ENCODE data around the gene COBL.

GRCh38 chr7:51060536-51060935, 256.1 kb downstream of the COBL start:
- TF ChIP-seq EZH2 (IDR thresholded peaks at IDR 0.05) = no peak
- TF ChIP-seq CTCF (IDR thresholded peaks at IDR 0.05) = peak; percentile 5
- TF ChIP-seq EZH2phosphoT487 (IDR thresholded peaks at IDR 0.05) = no peak
